Suprapubic skin (tissue), 4 donors: ENCODE results near the gene CHD3. TPM values are rescaled to one million over a fixed set of nuclear protein-coding genes. Genes with fewer than 3 reads are reported as not detected.
"Not testable (repeated sequence)": the region's sequence is repeated elsewhere in the genome, so short reads cannot be mapped to it uniquely, and the experiment has no call there.

Source experiments
- DNase-seq, 2 donors: peaks; one replicate each; pipeline ENCODE4 v3.0.0-alpha.2; 2019; ENCODE audit warnings: low spot score in 2 of 2
- H3K27ac ChIP-seq: fragments of 200-600 bp; sonication (generic); one replicate; pipeline ENCODE4 v1.5.1; 2019
- H3K27me3 ChIP-seq: fragments of 200-600 bp; sonication (generic); one replicate; pipeline ENCODE4 v1.5.1; 2019
- H3K36me3 ChIP-seq: fragments of 200-600 bp; sonication (generic); one replicate; pipeline ENCODE4 v1.5.1; 2019
- H3K4me1 ChIP-seq: fragments of 200-600 bp; sonication (generic); one replicate; pipeline ENCODE4 v1.5.1; 2019
- H3K4me3 ChIP-seq: fragments of 200-600 bp; sonication (generic); one replicate; pipeline ENCODE4 v1.5.1; 2019; ENCODE audit warnings: mild to moderate bottlenecking
- H3K9me3 ChIP-seq: fragments of 200-600 bp; sonication (generic); one replicate; pipeline ENCODE4 v1.5.1; 2019
- CTCF ChIP-seq, 2 donors: fragments of 200-600 bp in 1 of 2; fragments of 450-650 bp in 1 of 2; sonication (generic) in 1 of 2; IDR thresholded peaks; one replicate each; pipeline ENCODE4 v1.5.1; 2016 to 2019; ENCODE audit warnings: antibody characterized with exemption in 2 of 2, mild to moderate bottlenecking in 1 of 2, moderate library complexity in 1 of 2
- EP300 ChIP-seq: sonication (generic); formaldehyde crosslinking; IDR thresholded peaks from one replicate; pipeline ENCODE4 v1.6.1; 2017; ENCODE audit warnings: antibody characterized with exemption
- POLR2A ChIP-seq, 2 donors: fragments of 450-650 bp; IDR thresholded peaks; one replicate each; pipeline ENCODE4 v1.6.1; 2017; ENCODE audit warnings: antibody characterized with exemption in 2 of 2, mild to moderate bottlenecking in 2 of 2, moderate library complexity in 2 of 2
- POLR2AphosphoS5 ChIP-seq, 3 donors: sonication (generic); formaldehyde crosslinking; IDR thresholded peaks; one replicate each; pipeline ENCODE4 v1.6.1; 2017; ENCODE audit warnings: antibody characterized with exemption in 3 of 3
- WGBS: methylation state at CpG from one replicate; pipeline ENCODE4 v1.1.5; 2018; 5-methylcytosine and 5-hydroxymethylcytosine counted together
- total RNA-seq, 4 donors: library from RNA; depleted of rRNA; stranded (reverse); fragments of >200 nt; gene quantifications; one replicate each; pipeline ENCODE4 v1.1.0, GENCODE V29; 2016

The CHD3 gene
- total RNA-seq, 4 donors from 2014 or later: 42.1 to 76.0 (median 67.7) TPM

GRCh38 chr17:7951143-7951792, 62.7 kb downstream of the CHD3 start:
- H3K27me3 ChIP-seq: no peaks in the 10 kb centered on the region
- no peak overlapping the region for H3K4me3 ChIP-seq

GRCh38 chr17:7953266-7953665, 64.7 kb downstream of the CHD3 start:
- not testable (repeated sequence) for H3K27ac ChIP-seq, H3K9me3 ChIP-seq, DNase-seq, H3K4me3 ChIP-seq, H3K4me1 ChIP-seq, H3K27me3 ChIP-seq
- H3K36me3 ChIP-seq: peaks cover 22% of the 10 kb centered on the region
- 97% methylated on average over 13 of the region's 13 CpGs for WGBS

More at GRCh38 chr17:7951143-7951792, 62.7 kb downstream of the CHD3 start:
- TF ChIP-seq EP300 (no peak), POLR2A (IDR thresholded peaks at IDR 0.05) (no peak), POLR2AphosphoS5 (IDR thresholded peaks at IDR 0.05) (no peak), CTCF (IDR thresholded peaks at IDR 0.05) (no peak)
- no peak for DNase-seq
- Histone ChIP-seq H3K4me1 (no peaks in the 10 kb centered on the region), H3K27ac (no peak overlapping the region), H3K9me3 (no peaks in the 10 kb centered on the region), H3K36me3 (peaks cover 42% of the 10 kb centered on the region)
- WGBS: 69% methylated on average over 5 of the region's 5 CpGs

GRCh38 chr17:7955414-7956227, 67.0 kb downstream of the CHD3 start:
- Histone ChIP-seq H3K9me3 (no peaks in the 10 kb centered on the region), H3K4me1 (no peaks in the 10 kb centered on the region), H3K36me3 (peaks cover 2% of the 10 kb centered on the region), H3K27ac (no peak overlapping the region), H3K4me3 (no peak overlapping the region), H3K27me3 (peaks cover 3% of the 10 kb centered on the region)
- 58% methylated on average over 13 of the region's 13 CpGs for WGBS
- TF ChIP-seq CTCF (IDR thresholded peaks at IDR 0.05) (no peak), EP300 (no peak), POLR2AphosphoS5 (IDR thresholded peaks at IDR 0.05) (no peak), POLR2A (IDR thresholded peaks at IDR 0.05) (no peak)
- DNase-seq: no peak

- TF ChIP-seq POLR2AphosphoS5 (IDR thresholded peaks at IDR 0.05) (no peak), CTCF (IDR thresholded peaks at IDR 0.05) (no peak), POLR2A (IDR thresholded peaks at IDR 0.05) (no peak), EP300 (no peak)
- H3K36me3 ChIP-seq: peaks cover 2% of the 10 kb centered on the region
- whole genome bisulfite sequencing: 76% methylated on average over 11 of the region's 11 CpGs
- no peak for DNase-seq
- H3K27me3 ChIP-seq: peaks cover 7% of the 10 kb centered on the region
- H3K4me3 ChIP-seq: no peak overlapping the region
- H3K4me1 ChIP-seq: no peaks in the 10 kb centered on the region
- no peak overlapping the region for H3K27ac ChIP-seq
- no peaks in the 10 kb centered on the region for H3K9me3 ChIP-seq
Observed at GRCh38 chr17:7956228-7956965, 67.8 kb downstream of the CHD3 start.

- no peak for DNase-seq
- no peaks in the 10 kb centered on the region for H3K4me1 ChIP-seq
- H3K4me3 ChIP-seq: no peak overlapping the region
- no peaks in the 10 kb centered on the region for H3K9me3 ChIP-seq
- TF ChIP-seq EP300 (no peak), POLR2AphosphoS5 (IDR thresholded peaks at IDR 0.05) (no peak), CTCF (IDR thresholded peaks at IDR 0.05) (no peak), POLR2A (IDR thresholded peaks at IDR 0.05) (no peak)
- peaks cover 7% of the 10 kb centered on the region for H3K27me3 ChIP-seq
- no peak overlapping the region for H3K27ac ChIP-seq
- WGBS: 88% methylated on average over 9 of the region's 9 CpGs
- H3K36me3 ChIP-seq: no peaks in the 10 kb centered on the region
Observed at GRCh38 chr17:7959503-7960253, 71.1 kb downstream of the CHD3 start.
